Epithelial cell of proximal tubule (primary cell): ENCODE data around the gene P2RX1. TPM values are rescaled to one million over a fixed set of nuclear protein-coding genes. Genes with fewer than 3 reads are reported as not detected.

ENCODE experiments used
- DNase-seq: peaks from one replicate; pipeline ENCODE4 v3.0.0-alpha.2; 2011; ENCODE audit warnings: low read depth
- H3K4me3 ChIP-seq: 2 replicates; pipeline ENCODE4 v1.5.1; 2011; ENCODE audit warnings: low read depth, mild to moderate bottlenecking, low read length
- total RNA-seq: library from RNA; depleted of rRNA; stranded (reverse); fragments of >200 nt; gene quantifications from 2 replicates; pipeline ENCODE4 v1.2.3, GENCODE V29; 2015
- TF ChIP-seq, protein P1 (sequence below): conservative IDR thresholded peaks from 2 replicates; pipeline ENCODE4 v1.5.1; 2012; ENCODE audit warnings: low read depth, mild to moderate bottlenecking, low read length

The P2RX1 gene
- not detected in 2 replicates for total RNA-seq

GRCh38 chr17:3915995-3916696 is at the start of gene P2RX1:
P2RX1 (minus strand) TSS chr17:3916465; CDS start chr17:3916225, 240 bp downstream.
- H3K4me3 ChIP-seq = no peak within 1 kb of the TSS
- TF ChIP-seq, protein P1, sequence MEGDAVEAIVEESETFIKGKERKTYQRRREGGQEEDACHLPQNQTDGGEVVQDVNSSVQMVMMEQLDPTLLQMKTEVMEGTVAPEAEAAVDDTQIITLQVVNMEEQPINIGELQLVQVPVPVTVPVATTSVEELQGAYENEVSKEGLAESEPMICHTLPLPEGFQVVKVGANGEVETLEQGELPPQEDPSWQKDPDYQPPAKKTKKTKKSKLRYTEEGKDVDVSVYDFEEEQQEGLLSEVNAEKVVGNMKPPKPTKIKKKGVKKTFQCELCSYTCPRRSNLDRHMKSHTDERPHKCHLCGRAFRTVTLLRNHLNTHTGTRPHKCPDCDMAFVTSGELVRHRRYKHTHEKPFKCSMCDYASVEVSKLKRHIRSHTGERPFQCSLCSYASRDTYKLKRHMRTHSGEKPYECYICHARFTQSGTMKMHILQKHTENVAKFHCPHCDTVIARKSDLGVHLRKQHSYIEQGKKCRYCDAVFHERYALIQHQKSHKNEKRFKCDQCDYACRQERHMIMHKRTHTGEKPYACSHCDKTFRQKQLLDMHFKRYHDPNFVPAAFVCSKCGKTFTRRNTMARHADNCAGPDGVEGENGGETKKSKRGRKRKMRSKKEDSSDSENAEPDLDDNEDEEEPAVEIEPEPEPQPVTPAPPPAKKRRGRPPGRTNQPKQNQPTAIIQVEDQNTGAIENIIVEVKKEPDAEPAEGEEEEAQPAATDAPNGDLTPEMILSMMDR = no peak
- DNase-seq = no peak

GRCh38 chr17:3965118-3965800 is 49.0 kb upstream of the P2RX1 start:
- peak overlapping the region; percentile 40 for H3K4me3 ChIP-seq
- TF ChIP-seq, protein P1 = no peak
- DNase-seq = no peak

DNA sequence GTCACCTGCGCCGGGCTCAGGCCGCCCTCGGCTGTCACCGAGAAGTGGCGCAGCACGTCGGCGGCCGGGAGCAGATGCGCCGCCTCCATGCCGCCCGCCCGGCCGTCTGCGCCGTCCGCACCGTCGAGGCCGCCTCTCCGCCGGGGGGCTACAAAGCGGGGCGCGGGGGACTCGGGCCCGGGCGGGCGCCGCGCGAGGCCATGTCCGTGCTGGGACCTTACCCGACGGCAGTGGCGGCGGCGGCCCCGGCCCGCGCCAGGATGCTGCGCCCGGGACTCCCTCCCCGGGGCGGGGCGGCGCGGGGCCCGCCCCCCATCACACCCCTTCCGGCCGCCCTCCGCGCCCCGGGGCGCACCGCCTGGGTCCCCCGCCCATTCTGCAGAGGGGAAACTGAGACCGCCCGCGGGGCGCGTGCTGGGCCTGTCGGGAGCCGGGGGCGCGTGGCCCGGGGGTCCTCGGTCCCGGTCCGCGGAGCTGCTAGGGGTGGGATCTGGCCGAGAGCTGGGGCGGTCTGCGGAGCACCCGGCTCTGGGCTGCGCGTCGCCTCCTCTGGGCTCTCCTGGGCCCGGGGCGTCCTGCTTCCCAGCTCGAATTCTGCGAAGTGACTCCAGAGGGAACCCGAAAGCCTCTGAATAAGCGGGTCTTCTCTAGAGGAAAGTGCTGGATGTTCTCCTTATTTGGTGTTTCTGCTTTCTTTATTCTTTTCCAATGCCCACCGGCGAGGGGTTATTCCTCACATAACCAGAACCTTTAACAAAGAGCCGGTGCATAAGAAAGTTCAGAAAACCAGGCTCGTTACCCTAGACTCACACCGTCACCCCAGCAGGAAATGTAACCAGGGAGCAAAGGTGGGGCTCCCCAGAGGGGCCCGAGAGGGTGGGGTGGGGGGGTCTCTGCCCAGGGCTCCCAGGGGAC is 48.2 kb upstream of the P2RX1 start, which contains the start of gene ATP2A3:
Gene ATP2A3, minus strand, starts transcription at position 235 of the 915 bp plus-strand sequence. Its CDS starts 146 bp downstream, at position 89.
- TF ChIP-seq, protein P1 = no peak
- peak within 1 kb of the TSS; percentile 40 for H3K4me3 ChIP-seq
- DNase-seq = no peak

- TF ChIP-seq, protein P1 = no peak
- no peak overlapping the region for H3K4me3 ChIP-seq
These were observed 47.3 kb upstream of the P2RX1 start for GRCh38 chr17:3963237-3964201.

DNA sequence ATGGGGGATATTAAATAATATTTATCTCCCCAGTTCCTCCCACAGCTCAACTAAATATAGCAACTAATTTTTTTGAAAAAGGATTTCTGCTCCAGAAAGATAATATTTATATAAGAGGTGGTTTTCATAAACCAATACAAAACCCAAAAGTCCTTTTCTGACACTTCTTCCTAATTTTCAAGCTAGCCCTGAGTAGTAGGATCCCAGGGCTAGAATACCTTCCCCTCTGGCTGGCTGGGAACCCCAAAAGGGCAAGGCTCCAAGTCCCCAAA is 46.6 kb upstream of the P2RX1 start:
- DNase-seq = no peak
- TF ChIP-seq, protein P1 = no peak
- H3K4me3 ChIP-seq = no peak overlapping the region

More at GRCh38 chr17:3963237-3964201, 47.3 kb upstream of the P2RX1 start:
- DNase-seq = no peak
